ENCODE measurements around the gene IFT57.
A peak's percentile ranks its signal among the peaks of the same experiment; 100 is the strongest.

Gene IFT57

DNA sequence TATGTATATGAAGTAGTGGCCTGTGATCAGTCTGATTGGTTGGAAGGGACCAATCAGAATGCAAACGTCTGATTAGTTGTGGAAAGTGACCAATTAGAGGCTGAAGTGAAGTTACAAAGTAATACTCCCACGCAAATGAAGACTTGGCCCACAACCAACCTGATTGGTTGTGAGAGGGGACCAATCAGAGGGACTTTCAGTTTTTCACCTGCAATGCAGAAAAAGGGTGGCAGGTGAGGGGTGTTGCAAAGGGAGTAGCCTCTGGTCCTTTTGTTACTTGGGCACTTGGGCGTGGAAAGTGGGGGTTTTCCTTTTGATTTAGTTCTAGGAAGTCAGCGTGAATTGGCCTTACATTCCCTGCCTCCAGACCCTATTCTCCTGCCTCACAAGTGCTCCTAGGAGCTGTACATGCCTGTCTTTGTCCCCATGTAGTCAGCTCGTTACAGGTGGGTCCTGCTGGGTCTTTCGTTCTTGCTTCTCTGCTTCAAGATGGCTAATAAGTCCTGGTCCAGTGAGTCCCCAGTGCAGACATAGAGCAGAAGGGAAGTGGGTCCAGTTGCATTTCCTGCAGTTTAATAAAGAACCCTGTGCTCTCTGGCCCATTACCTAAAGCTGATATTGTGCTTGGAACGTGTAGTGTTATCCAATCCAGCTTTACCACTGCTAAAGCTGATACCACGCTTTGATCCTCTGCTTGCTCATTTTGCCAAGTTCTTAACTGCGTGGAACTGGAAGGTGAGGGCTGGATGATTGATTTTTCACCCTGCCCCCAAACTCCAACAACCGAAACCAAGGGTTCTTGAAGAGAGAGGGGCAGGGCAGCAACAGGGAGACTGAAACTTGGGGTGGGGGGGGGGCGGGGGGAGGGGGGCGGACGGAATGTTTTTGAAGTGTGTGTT, 85.4 kb downstream of the IFT57 start:
- no peak for DNase-seq (ENCODE audit: low read depth in 1 of 2, low spot score in 1 of 2)
- Histone ChIP-seq H3K27me3 (ENCODE audit: insufficient read depth, poor library complexity, severe bottlenecking) (no peaks in the 10 kb centered on the region), H3K27ac (replicated peaks) (no peak overlapping the region), H3K4me3 (replicated peaks; ENCODE audit: insufficient read depth, low read length) (no peak overlapping the region)
- TF ChIP-seq SPI1 (IDR thresholded peaks at IDR 0.05; ENCODE audit: borderline replicate concordance, low read depth), result no peak
- no peak for TF ChIP-seq CTCF (IDR thresholded peaks at IDR 0.05; ENCODE audit: insufficient read depth, low read length)
- TF ChIP-seq, protein P1, sequence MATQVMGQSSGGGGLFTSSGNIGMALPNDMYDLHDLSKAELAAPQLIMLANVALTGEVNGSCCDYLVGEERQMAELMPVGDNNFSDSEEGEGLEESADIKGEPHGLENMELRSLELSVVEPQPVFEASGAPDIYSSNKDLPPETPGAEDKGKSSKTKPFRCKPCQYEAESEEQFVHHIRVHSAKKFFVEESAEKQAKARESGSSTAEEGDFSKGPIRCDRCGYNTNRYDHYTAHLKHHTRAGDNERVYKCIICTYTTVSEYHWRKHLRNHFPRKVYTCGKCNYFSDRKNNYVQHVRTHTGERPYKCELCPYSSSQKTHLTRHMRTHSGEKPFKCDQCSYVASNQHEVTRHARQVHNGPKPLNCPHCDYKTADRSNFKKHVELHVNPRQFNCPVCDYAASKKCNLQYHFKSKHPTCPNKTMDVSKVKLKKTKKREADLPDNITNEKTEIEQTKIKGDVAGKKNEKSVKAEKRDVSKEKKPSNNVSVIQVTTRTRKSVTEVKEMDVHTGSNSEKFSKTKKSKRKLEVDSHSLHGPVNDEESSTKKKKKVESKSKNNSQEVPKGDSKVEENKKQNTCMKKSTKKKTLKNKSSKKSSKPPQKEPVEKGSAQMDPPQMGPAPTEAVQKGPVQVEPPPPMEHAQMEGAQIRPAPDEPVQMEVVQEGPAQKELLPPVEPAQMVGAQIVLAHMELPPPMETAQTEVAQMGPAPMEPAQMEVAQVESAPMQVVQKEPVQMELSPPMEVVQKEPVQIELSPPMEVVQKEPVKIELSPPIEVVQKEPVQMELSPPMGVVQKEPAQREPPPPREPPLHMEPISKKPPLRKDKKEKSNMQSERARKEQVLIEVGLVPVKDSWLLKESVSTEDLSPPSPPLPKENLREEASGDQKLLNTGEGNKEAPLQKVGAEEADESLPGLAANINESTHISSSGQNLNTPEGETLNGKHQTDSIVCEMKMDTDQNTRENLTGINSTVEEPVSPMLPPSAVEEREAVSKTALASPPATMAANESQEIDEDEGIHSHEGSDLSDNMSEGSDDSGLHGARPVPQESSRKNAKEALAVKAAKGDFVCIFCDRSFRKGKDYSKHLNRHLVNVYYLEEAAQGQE (IDR thresholded peaks at IDR 0.05; ENCODE audit: insufficient replicate concordance, low read depth), result no peak
- no peak for TF ChIP-seq POLR2AphosphoS5 (IDR thresholded peaks at IDR 0.05; ENCODE audit: low read depth)
- no peak for TF ChIP-seq GABPA (IDR thresholded peaks at IDR 0.05; ENCODE audit: low read depth)

GRCh38 chr3:108134555-108134880, 87.7 kb downstream of the IFT57 start:
- no peak overlapping the region for H3K4me3 ChIP-seq (replicated peaks; ENCODE audit: insufficient read depth, low read length)
- no peak for DNase-seq (ENCODE audit: low read depth in 1 of 2, low spot score in 1 of 2)
- peak; percentile 20; the same call in 1 of the 2 replicates for TF ChIP-seq SPI1 (IDR thresholded peaks at IDR 0.05; ENCODE audit: borderline replicate concordance, low read depth)
- TF ChIP-seq, protein P1 (IDR thresholded peaks at IDR 0.05; ENCODE audit: insufficient replicate concordance, low read depth), result no peak
- H3K27me3 ChIP-seq (ENCODE audit: insufficient read depth, poor library complexity, severe bottlenecking), result no peaks in the 10 kb centered on the region
- no peak overlapping the region for H3K27ac ChIP-seq (replicated peaks)

DNA sequence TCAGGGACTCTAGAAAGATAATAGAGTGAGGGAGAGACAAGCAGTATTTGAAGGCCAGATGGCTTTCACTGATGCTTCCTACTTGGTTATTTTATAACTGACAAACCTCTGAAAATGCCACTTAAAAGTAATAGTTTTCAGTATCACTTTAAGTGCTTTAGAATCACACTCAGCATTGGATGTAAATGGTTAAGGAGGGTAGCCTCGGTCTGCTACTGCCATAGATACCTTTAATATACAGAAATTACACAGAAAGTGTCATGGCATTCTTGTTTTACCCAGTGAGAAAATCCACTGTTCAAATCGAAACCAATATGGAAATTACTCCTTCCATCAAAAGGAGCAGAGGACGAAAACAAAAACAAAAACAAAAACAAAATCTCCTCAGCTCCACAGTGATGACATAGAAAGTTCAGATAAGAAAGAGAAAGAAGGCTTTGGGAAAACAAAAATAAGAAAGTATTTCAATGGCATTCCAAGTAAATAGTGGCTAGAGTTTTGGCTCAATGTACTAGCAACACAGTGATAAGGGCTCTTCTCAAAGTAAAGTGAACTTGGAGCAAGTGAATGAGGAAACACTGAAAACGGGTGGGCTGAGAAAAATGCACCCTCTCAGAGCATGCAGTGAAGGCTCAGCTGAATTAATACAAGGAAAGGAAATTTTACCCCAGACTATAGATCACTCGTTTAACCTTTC, 88.2 kb downstream of the IFT57 start:
- DNase-seq (ENCODE audit: low read depth in 1 of 2, low spot score in 1 of 2), result no peak
- Histone ChIP-seq H3K4me3 (replicated peaks; ENCODE audit: insufficient read depth, low read length) (no peak overlapping the region), H3K27ac (replicated peaks) (no peak overlapping the region), H3K27me3 (ENCODE audit: insufficient read depth, poor library complexity, severe bottlenecking) (no peaks in the 10 kb centered on the region)
- no peak for TF ChIP-seq GABPA (IDR thresholded peaks at IDR 0.05; ENCODE audit: low read depth)
- TF ChIP-seq CTCF (IDR thresholded peaks at IDR 0.05; ENCODE audit: insufficient read depth, low read length), result no peak
- no peak for TF ChIP-seq SPI1 (IDR thresholded peaks at IDR 0.05; ENCODE audit: borderline replicate concordance, low read depth)
- TF ChIP-seq, protein P1 (IDR thresholded peaks at IDR 0.05; ENCODE audit: insufficient replicate concordance, low read depth), result no peak
- no peak for TF ChIP-seq POLR2AphosphoS5 (IDR thresholded peaks at IDR 0.05; ENCODE audit: low read depth)

Data from HL-60 (cell line).